Activated CD4-positive, CD25-positive, alpha-beta regulatory T cell (primary cell): ENCODE results near the gene TMCO4.

Experiments used
- DNase-seq, 4 experiments: peaks; one replicate each; lab custom pipeline; 2025; lab: John Stamatoyannopoulos, UW

The TMCO4 gene

GRCh38 chr1:19747761-19748160, 52.0 kb downstream of the TMCO4 start:
- no peak for DNase-seq

GRCh38 chr1:19744886-19745285, 54.8 kb downstream of the TMCO4 start:
- no peak for DNase-seq

- no peak for DNase-seq
Measured at GRCh38 chr1:19744335-19744743, 55.4 kb downstream of the TMCO4 start.

GRCh38 chr1:19743793-19744192, 55.9 kb downstream of the TMCO4 start:
- no peak for DNase-seq

GRCh38 chr1:19743180-19743579, 56.5 kb downstream of the TMCO4 start:
- no peak for DNase-seq

- no peak for DNase-seq
Measured at GRCh38 chr1:19739628-19740027, 60.1 kb downstream of the TMCO4 start.

- no peak for DNase-seq
Measured at GRCh38 chr1:19738669-19739068, 61.0 kb downstream of the TMCO4 start.

GRCh38 chr1:19738076-19738475, 61.6 kb downstream of the TMCO4 start:
- DNase-seq, result no peak

- DNase-seq, result no peak
Measured at GRCh38 chr1:19737104-19737825, 62.5 kb downstream of the TMCO4 start.

- DNase-seq, result no peak
Measured at GRCh38 chr1:19735440-19736127, 64.1 kb downstream of the TMCO4 start.

- no peak for DNase-seq
Measured at GRCh38 chr1:19734472-19734999, 65.2 kb downstream of the TMCO4 start.

- DNase-seq, result no peak
Measured at GRCh38 chr1:19734056-19734455, 65.7 kb downstream of the TMCO4 start.

- DNase-seq, result no peak
Measured at GRCh38 chr1:19733615-19734014, 66.1 kb downstream of the TMCO4 start.

GRCh38 chr1:19731311-19731821, 68.3 kb downstream of the TMCO4 start:
- DNase-seq, result no peak

GRCh38 chr1:19730793-19731192, 68.9 kb downstream of the TMCO4 start:
- DNase-seq, result no peak

GRCh38 chr1:19730232-19730631, 69.5 kb downstream of the TMCO4 start:
- DNase-seq, result no peak

- no peak for DNase-seq
Measured at GRCh38 chr1:19728413-19729145, 71.1 kb downstream of the TMCO4 start.

GRCh38 chr1:19725606-19726005, 74.1 kb downstream of the TMCO4 start:
- DNase-seq, result no peak

- no peak for DNase-seq
Measured at GRCh38 chr1:19723874-19724273, 75.8 kb downstream of the TMCO4 start.

- no peak for DNase-seq
Measured at GRCh38 chr1:19720973-19721372, 78.7 kb downstream of the TMCO4 start.

- no peak for DNase-seq
Measured at GRCh38 chr1:19720174-19720573, 79.5 kb downstream of the TMCO4 start.

- no peak for DNase-seq
Measured at GRCh38 chr1:19717467-19717866, 82.2 kb downstream of the TMCO4 start.
